Fibroblast of mammary gland (primary cell): ENCODE results near the gene OSBPL10.
A peak's percentile ranks its signal among the peaks of the same experiment; 100 is the strongest.

ENCODE experiments used
- DNase-seq: peaks from one replicate; pipeline ENCODE4 v3.0.0-alpha.2; 2010; ENCODE audit warnings: low read depth
- H3K4me3 ChIP-seq: 2 replicates; pipeline ENCODE4 v1.5.1; 2011; ENCODE audit warnings: low read depth, mild to moderate bottlenecking, low read length, moderate library complexity; ENCODE audit not compliant: control insufficient read depth
- TF ChIP-seq, protein P1 (sequence below): conservative IDR thresholded peaks from 2 replicates; pipeline ENCODE4 v1.5.1; 2011; ENCODE audit warnings: low read depth, low read length, inconsistent platforms; ENCODE audit not compliant: control insufficient read depth, insufficient read depth

OSBPL10 gene

DNA sequence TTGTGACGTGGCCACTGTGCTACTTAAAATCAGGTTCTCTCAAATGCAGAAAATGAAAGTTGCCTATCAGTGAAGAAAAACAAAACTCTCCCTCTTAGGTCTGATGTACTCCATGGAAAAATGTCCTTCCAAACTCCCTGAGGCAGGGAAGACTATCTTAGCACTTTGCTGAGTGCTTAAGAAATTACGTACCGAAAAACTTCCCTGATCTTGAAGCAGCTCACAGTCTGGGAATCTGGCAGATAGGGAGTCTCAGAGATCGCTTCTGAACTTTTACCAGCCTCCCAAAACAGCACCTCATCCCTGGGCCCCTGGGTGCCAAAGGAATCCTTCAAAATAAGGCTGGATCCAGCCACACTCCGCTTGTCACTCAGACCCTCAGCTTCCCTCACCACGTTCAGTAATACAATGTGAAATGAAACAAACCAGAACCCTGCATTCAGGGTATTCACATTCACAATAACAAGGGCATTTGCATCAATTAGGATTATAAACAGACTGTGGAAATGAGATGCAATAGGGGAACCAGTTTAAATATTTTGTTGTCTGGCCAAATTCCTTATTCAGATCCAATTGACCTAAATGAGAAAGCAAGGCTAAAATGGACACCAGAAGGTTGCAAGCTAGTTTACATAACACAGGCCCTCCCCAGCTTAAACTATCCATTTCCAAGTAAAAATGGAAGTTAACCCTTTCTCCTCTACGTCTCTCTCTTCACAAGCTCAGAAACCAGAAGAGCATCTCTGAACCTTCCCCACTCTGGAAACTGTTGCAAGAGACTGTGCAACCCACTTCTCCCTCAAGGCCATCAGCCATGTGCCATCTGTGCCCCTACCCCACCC, 20.9 kb downstream of the OSBPL10 start:
- no peak for DNase-seq
- peak overlapping the region; percentile 29 for H3K4me3 ChIP-seq
- TF ChIP-seq, protein P1, sequence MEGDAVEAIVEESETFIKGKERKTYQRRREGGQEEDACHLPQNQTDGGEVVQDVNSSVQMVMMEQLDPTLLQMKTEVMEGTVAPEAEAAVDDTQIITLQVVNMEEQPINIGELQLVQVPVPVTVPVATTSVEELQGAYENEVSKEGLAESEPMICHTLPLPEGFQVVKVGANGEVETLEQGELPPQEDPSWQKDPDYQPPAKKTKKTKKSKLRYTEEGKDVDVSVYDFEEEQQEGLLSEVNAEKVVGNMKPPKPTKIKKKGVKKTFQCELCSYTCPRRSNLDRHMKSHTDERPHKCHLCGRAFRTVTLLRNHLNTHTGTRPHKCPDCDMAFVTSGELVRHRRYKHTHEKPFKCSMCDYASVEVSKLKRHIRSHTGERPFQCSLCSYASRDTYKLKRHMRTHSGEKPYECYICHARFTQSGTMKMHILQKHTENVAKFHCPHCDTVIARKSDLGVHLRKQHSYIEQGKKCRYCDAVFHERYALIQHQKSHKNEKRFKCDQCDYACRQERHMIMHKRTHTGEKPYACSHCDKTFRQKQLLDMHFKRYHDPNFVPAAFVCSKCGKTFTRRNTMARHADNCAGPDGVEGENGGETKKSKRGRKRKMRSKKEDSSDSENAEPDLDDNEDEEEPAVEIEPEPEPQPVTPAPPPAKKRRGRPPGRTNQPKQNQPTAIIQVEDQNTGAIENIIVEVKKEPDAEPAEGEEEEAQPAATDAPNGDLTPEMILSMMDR = no peak

DNA sequence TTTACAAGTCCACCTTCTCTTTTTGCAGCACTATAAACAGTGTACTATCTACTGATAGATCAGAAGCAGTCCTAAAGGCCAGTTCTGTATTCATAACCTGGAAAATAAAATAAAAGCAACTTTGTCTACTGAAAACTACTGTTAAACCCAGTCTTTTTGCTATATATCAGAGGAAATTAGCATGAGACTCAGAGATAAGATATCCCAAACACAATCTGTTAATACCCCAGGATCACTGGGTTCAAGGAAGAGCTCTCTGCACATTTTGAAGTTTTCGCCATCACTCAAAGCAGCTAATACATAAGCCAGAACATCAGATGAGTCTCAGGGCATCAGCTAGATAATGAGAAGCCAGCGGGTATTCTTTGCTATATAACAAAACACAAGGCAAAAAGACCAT, 21.8 kb downstream of the OSBPL10 start:
- H3K4me3 ChIP-seq = no peak overlapping the region
- DNase-seq = no peak
- TF ChIP-seq, protein P1 = no peak

DNA sequence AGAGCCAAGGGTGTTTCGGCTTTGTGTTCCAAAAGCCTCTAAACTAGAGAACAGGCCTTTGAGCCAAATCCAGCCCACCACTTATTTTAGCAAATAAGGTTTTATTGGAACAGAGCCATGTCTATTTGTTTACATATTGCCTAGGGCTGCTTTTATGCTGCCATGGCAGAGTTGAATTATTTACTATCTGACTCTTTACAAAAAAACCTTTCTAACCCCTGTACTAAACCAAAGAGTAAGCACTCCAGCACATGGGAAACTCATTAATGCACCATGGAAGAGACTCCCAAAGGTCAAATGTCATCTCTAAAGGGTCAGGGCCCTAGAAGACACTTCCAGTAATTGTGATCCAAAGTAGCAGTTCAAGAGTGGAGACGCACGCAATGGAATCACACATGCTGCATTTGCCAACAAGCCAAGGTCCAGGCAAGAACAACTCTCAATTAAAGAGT, 22.3 kb downstream of the OSBPL10 start:
- TF ChIP-seq, protein P1 = no peak

DNA sequence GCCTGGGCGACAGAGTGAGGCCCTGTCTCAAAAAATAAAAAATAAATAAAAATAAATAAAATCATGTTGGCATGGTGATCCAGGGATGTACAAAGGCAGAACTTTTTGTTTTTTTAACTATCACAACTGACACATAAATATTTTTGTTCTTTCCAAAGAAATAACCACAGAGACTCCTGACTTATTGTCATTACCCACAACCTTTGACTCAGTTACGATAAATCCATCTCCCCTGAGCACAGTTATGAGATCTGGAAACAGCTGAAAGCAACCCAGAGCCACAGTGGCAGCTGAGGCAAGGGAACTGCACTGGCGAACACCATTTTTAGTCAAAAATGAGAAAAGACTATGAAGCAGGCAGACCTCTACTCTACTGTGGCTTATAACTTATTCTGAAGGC, 24.0 kb downstream of the OSBPL10 start:
- TF ChIP-seq, protein P1 = no peak
- DNase-seq = peak; percentile 70
- H3K4me3 ChIP-seq = no peak overlapping the region

More for the DNA sequence above, 22.3 kb downstream of the OSBPL10 start:
- no peak overlapping the region for H3K4me3 ChIP-seq
- no peak for DNase-seq

DNA sequence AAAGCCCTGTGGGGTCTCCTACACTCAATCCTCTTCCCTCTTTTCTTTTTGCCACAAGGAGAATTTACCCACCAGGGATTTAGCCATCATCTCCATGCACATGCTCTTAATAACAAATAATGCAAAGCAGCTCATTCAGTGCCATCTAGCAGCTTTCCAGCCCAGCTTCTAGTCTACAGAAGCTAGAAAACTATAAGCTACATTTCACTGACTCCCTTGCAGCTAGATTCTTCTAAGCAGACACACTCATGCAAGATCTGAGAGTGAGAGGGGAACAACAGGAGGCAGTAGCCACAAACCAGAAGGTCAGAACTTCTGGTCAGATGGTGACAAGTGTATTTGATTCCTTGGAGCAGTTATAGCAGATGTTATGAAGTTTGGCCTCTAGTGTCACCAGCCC, 25.5 kb downstream of the OSBPL10 start:
- no peak overlapping the region for H3K4me3 ChIP-seq
- no peak for DNase-seq
- TF ChIP-seq, protein P1 = no peak

DNA sequence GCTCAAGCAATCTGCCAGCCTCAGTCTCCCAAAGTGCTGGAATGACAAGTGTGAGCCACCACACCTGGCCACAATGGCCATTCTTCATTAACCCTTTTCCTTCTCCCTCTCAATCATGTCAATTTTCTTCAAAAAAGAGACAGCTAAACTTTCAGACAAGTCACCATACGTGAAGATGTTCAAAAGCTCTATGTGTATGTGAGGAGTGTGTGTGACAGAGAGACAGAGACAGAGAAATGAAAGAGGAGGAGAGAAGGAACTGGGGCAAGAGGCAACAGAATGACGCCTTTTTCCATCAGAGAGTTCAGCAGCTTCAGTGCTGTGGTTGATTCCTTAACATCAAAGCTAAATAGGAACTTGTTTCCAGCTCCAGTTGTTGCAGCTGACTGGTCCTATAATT, 27.4 kb downstream of the OSBPL10 start:
- H3K4me3 ChIP-seq = no peak overlapping the region
- DNase-seq = no peak
- TF ChIP-seq, protein P1 = no peak

DNA sequence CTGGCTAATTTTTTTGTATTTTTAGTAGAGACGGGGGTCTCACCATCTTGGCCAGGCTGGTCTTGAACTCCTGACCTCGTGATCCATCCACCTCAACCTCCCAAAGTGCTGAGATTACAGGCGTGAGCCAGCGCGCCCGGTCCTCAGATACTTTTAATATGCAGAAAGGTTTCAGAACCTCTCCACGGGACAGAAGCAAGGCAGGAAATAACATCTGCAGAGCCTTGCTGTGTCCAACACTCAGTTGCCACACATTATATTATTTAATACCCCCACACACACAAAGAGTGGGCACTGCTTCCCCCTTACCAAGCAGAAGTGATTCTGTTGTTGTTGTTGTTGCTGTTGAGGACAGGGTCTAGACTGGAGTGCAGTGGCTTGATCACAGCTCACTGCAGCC, 28.0 kb downstream of the OSBPL10 start:
- DNase-seq = no peak
- TF ChIP-seq, protein P1 = no peak
- H3K4me3 ChIP-seq = no peak overlapping the region
